ENCODE results near the gene CEP162.

CEP162 gene

GRCh38 chr6:84078335-84078734 lies 149.1 kb downstream of the CEP162 start:
- Histone ChIP-seq H3K36me3 (ENCODE audit: low read depth) (no peaks in the 10 kb centered on the region), H3K4me3 (ENCODE audit: severe bottlenecking) (no peak overlapping the region), H3K9me3 (ENCODE audit: severe bottlenecking) (no peaks in the 10 kb centered on the region), H3K27ac (ENCODE audit: poor library complexity, severe bottlenecking) (no peak overlapping the region), H3K27me3 (ENCODE audit: insufficient read depth, poor library complexity, severe bottlenecking) (no peaks in the 10 kb centered on the region), H3K4me1 (ENCODE audit: insufficient read depth, poor library complexity, severe bottlenecking) (peaks cover 9% of the 10 kb centered on the region)
- ATAC-seq (ENCODE audit: low read depth), result no peak
- no peak for TF ChIP-seq CTCF (IDR thresholded peaks at IDR 0.05; ENCODE audit: poor library complexity, severe bottlenecking)
- no peak for DNase-seq (ENCODE audit: low spot score)

GRCh38 chr6:84077645-84078044 lies 149.8 kb downstream of the CEP162 start:
- no peak overlapping the region for H3K4me3 ChIP-seq (ENCODE audit: severe bottlenecking)
- DNase-seq (ENCODE audit: low spot score), result no peak
- no peaks in the 10 kb centered on the region for H3K36me3 ChIP-seq (ENCODE audit: low read depth)
- no peak for ATAC-seq (ENCODE audit: low read depth)
- no peak for TF ChIP-seq CTCF (IDR thresholded peaks at IDR 0.05; ENCODE audit: poor library complexity, severe bottlenecking)
- H3K4me1 ChIP-seq (ENCODE audit: insufficient read depth, poor library complexity, severe bottlenecking), result peaks cover 3% of the 10 kb centered on the region
- H3K27ac ChIP-seq (ENCODE audit: poor library complexity, severe bottlenecking), result no peak overlapping the region
- no peaks in the 10 kb centered on the region for H3K9me3 ChIP-seq (ENCODE audit: severe bottlenecking)
- H3K27me3 ChIP-seq (ENCODE audit: insufficient read depth, poor library complexity, severe bottlenecking), result no peaks in the 10 kb centered on the region

- H3K27ac ChIP-seq (ENCODE audit: poor library complexity, severe bottlenecking), result no peak overlapping the region
- no peaks in the 10 kb centered on the region for H3K4me1 ChIP-seq (ENCODE audit: insufficient read depth, poor library complexity, severe bottlenecking)
- H3K36me3 ChIP-seq (ENCODE audit: low read depth), result no peaks in the 10 kb centered on the region
- H3K9me3 ChIP-seq (ENCODE audit: severe bottlenecking), result no peaks in the 10 kb centered on the region
- ATAC-seq (ENCODE audit: low read depth) (peak; percentile 60; the same call in 2 of the 3 replicates), DNase-seq (ENCODE audit: low spot score) (no peak)
- no peaks in the 10 kb centered on the region for H3K27me3 ChIP-seq (ENCODE audit: insufficient read depth, poor library complexity, severe bottlenecking)
- no peak overlapping the region for H3K4me3 ChIP-seq (ENCODE audit: severe bottlenecking)
- TF ChIP-seq CTCF (IDR thresholded peaks at IDR 0.05; ENCODE audit: poor library complexity, severe bottlenecking), result no peak
Measured at GRCh38 chr6:84074988-84075781, 152.3 kb downstream of the CEP162 start.

All from RWPE2 (cell line).